ENCODE results near the gene PTTG1.

Gene PTTG1

DNA sequence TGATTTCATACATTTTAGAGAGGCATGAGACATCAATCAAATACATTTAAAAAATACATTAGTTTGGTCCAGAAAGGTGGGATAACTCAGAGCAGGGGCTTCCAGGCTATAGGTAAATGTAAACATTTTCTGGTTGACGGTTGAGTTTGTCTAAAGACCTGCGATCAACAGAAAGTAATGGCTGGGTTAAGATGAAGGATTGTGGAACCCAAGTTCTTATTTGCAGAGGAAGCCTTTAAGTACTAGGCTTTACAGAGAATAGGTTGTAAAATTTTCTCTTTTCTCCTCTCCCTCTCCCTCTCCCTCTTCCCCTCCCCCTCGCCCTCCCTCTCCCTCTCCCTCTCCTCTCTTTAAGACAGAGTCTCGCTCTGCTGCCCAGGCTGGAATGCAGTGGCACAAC, 50.8 kb downstream of the PTTG1 start:
- no peak for DNase-seq (ENCODE audit: low read depth)

DNA sequence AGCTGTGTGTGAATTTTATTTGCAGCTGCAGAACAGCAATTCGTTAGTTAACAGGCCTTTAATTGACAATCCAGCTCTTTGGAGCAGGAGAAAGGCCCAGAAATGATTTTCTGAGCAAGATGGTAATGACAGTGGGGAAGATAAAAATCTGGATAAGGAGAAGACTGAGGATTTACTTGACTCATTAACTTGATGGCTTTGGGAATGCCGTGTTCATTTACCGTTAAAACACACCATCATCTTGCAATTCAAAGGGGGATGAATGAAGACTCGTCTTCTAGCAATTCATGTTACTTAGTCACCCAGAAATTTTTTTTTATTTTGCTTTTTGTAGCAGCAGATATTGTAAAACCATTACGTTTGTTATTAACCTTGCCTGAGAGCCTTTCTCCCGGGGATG, 52.0 kb downstream of the PTTG1 start:
- DNase-seq (ENCODE audit: low read depth), result no peak

DNA sequence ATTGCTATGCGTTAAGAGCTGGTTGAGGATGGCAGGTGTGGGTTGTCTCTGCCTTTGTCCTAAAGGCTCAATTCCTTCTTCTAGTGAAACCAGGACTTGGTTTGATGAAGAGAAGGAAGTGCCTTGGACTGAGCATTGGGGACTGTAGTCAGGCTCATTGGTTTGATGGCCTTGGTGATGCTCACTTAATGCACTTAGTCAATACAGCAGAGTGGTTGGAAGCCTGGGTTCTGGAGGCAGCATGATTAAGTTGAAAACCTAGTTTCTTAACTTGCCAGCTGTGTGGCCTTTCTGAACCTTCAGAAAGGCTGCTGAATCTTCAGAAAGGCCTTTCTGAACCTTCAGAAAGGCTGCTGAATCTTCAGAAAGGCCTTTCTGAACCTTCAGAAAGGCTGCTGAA, 52.4 kb downstream of the PTTG1 start:
- no peak for DNase-seq (ENCODE audit: low read depth)

DNA sequence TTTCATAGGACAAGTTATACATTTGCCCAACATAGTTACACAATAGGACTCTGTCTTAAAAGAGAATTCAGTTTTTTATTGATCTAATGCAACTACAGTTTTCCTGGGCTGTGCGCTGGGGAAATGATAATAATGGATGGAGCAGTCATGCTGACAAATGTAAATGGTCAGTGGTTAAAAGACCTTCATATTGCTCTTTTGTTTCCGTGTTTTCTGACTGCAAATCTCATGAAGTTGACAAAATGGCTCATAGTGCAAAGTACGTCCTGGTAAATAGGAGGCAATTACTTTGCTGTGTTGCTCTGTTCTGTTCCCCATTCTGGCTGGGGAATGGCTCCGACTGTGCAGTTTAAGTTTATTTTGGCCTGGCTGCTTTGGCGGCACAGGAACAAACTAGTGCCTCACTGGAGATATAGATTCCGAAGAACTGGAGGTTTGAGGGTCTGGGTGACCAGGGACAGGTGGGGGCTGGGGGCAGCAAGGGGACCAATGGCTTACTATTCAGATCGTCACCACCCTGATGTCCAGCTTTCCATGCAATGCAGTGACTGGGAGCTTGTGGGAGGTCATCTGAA, 54.3 kb downstream of the PTTG1 start:
- DNase-seq (ENCODE audit: low read depth), result no peak

DNA sequence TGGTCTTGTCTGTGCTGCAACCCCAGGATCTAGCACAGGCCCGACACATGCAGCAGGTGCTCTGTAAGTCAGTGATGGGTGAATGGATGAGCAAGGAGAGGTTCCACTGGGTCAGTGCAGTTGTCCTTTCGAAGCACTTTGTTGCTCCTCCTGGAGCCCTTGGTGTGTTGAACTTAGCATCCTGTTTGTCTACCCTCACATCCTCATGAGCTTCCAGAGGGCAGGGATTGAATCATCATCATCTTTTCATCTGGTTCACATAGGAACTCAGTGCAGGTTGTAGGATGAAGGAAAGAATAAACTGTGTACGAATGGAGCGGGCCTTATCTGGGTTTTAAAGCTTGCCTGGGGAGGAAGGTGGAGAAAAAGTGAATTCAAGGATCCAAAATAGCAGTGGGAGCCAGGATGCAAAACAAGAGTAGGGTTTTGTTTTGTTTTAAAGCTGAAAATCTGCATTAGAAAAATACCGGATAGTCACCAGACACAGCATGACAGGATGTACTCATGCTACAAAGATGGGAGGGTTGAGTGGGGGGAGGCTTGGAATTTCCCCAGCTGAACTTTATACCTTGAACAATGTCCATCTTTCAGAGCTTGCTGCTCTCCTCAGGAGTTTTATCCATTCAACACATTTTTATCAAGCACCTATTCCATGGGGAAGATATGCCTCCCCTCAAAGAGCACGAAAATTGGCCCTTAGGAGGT, 55.8 kb downstream of the PTTG1 start:
- no peak for DNase-seq (ENCODE audit: low read depth)

DNA sequence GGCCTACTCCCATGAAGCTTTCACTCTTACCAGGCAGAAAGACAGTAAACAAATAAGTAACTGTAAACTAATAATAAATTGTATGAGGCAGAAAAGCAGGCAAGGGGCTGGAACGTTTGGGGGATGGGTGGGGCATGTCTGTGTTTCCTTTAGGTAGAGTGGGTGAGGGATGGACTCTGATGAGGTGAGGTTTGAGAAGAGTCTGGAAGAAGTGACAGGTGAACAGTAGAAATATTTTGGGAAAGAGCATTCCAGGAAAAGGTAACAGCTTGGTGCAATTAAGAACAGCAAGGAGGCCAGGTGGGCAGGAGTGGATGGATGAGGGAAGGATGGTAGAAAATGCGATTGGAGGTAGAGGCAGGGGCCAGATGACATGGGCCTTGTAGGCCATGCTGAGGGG, 56.5 kb downstream of the PTTG1 start:
- no peak for DNase-seq (ENCODE audit: low read depth)

Data from activated T-cell treated with anti-CD3 and anti-CD28 coated beads for 48 hours (primary cell).